GM12878 (cell line): Measurements from ENCODE around the gene FCHSD2.

Experiments
- SP1 ChIP-seq: IDR thresholded peaks from one replicate; pipeline ENCODE4 v1.6.1; 2011; ENCODE audit warnings: low read depth, low read length
- TF ChIP-seq, protein P1 (sequence below): IDR thresholded peaks from 2 replicates; pipeline ENCODE4 v1.6.1; 2012; ENCODE audit warnings: mild to moderate bottlenecking, low read depth, low read length
- TF ChIP-seq, protein P2 (sequence below): fragments of 450-650 bp; formaldehyde crosslinking; IDR thresholded peaks from 2 replicates; pipeline ENCODE4 v1.4.0; 2020; ENCODE audit warnings: mild to moderate bottlenecking, moderate library complexity

DNA sequence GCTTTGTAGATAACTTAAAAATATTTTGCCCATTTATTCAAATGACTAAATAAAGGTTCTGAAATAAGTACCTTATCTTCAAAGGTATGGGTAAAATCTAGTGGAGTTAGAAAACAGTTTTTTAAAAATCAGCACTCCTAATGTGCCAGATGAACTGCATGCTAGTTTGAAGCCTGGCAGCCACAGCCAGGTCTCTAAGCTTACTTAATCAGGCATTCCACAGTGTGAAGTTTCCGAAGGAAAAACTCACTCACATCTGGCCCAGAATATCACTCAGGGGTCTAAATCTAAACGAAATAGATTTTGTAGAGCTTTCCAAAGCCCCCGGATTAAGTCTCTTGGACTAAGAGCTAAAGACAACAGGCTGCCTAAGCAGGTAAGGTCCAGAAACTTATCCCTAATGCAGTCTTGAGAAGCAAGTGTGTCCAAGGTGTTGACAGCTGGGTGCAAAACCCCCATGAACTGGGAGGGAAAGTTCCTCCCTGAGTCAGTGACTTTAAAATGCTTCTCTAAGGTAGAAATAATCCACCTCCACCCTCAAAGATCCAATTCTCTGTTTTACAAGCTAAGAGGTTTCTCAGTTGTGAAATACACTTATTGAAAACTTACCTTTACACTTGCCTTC, 157.6 kb downstream of the FCHSD2 start:
- TF ChIP-seq, protein P1, sequence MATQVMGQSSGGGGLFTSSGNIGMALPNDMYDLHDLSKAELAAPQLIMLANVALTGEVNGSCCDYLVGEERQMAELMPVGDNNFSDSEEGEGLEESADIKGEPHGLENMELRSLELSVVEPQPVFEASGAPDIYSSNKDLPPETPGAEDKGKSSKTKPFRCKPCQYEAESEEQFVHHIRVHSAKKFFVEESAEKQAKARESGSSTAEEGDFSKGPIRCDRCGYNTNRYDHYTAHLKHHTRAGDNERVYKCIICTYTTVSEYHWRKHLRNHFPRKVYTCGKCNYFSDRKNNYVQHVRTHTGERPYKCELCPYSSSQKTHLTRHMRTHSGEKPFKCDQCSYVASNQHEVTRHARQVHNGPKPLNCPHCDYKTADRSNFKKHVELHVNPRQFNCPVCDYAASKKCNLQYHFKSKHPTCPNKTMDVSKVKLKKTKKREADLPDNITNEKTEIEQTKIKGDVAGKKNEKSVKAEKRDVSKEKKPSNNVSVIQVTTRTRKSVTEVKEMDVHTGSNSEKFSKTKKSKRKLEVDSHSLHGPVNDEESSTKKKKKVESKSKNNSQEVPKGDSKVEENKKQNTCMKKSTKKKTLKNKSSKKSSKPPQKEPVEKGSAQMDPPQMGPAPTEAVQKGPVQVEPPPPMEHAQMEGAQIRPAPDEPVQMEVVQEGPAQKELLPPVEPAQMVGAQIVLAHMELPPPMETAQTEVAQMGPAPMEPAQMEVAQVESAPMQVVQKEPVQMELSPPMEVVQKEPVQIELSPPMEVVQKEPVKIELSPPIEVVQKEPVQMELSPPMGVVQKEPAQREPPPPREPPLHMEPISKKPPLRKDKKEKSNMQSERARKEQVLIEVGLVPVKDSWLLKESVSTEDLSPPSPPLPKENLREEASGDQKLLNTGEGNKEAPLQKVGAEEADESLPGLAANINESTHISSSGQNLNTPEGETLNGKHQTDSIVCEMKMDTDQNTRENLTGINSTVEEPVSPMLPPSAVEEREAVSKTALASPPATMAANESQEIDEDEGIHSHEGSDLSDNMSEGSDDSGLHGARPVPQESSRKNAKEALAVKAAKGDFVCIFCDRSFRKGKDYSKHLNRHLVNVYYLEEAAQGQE = no peak
- TF ChIP-seq, protein P2, sequence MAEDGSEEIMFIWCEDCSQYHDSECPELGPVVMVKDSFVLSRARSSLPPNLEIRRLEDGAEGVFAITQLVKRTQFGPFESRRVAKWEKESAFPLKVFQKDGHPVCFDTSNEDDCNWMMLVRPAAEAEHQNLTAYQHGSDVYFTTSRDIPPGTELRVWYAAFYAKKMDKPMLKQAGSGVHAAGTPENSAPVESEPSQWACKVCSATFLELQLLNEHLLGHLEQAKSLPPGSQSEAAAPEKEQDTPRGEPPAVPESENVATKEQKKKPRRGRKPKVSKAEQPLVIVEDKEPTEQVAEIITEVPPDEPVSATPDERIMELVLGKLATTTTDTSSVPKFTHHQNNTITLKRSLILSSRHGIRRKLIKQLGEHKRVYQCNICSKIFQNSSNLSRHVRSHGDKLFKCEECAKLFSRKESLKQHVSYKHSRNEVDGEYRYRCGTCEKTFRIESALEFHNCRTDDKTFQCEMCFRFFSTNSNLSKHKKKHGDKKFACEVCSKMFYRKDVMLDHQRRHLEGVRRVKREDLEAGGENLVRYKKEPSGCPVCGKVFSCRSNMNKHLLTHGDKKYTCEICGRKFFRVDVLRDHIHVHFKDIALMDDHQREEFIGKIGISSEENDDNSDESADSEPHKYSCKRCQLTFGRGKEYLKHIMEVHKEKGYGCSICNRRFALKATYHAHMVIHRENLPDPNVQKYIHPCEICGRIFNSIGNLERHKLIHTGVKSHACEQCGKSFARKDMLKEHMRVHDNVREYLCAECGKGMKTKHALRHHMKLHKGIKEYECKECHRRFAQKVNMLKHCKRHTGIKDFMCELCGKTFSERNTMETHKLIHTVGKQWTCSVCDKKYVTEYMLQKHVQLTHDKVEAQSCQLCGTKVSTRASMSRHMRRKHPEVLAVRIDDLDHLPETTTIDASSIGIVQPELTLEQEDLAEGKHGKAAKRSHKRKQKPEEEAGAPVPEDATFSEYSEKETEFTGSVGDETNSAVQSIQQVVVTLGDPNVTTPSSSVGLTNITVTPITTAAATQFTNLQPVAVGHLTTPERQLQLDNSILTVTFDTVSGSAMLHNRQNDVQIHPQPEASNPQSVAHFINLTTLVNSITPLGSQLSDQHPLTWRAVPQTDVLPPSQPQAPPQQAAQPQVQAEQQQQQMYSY (CRISPR knock-in tag) = no peak
- no peak for TF ChIP-seq SP1
